GM12878 (cell line): Measurements from ENCODE around the gene ZBTB48. TPM values are rescaled to one million over a fixed set of nuclear protein-coding genes. Genes with fewer than 3 reads are reported as not detected.

Source experiments
- BHLHE40 ChIP-seq, 2 experiments: fragments of 450-650 bp in 1 of 2; IDR thresholded peaks; 2 replicates each; pipeline ENCODE4 v1.6.1; 2011 to 2017; ENCODE audit warnings: low read depth in 2 of 2, borderline replicate concordance in 1 of 2, improper control_type of control experiment in 1 of 2, low read length in 1 of 2, mild to moderate bottlenecking in 1 of 2
- CHD2 ChIP-seq: IDR thresholded peaks from 2 replicates; pipeline ENCODE4 v1.6.1; 2011; ENCODE audit warnings: low read depth, low read length, improper control_type of control experiment, borderline replicate concordance
- FOXM1 ChIP-seq: IDR thresholded peaks from 2 replicates; pipeline ENCODE4 v1.6.1; 2012; ENCODE audit warnings: low read depth, mild to moderate bottlenecking, inconsistent platforms, low read length, moderate library complexity
- GABPA ChIP-seq: IDR thresholded peaks from 2 replicates; pipeline ENCODE4 v1.6.1; 2014; ENCODE audit warnings: antibody characterized with exemption, low read depth, mild to moderate bottlenecking, inconsistent platforms
- GATAD2B ChIP-seq: fragments of 450-650 bp; conservative IDR thresholded peaks from 2 replicates; pipeline ENCODE4 v1.6.1; 2017; ENCODE audit warnings: low read depth, mild to moderate bottlenecking, moderate library complexity
- HDGF ChIP-seq: fragments of 450-650 bp; IDR thresholded peaks from 2 replicates; pipeline ENCODE4 v1.6.1; 2016; ENCODE audit warnings: antibody characterized with exemption
- IKZF1 ChIP-seq: fragments of 450-650 bp; conservative IDR thresholded peaks from 2 replicates; pipeline ENCODE4 v1.6.1; 2017; ENCODE audit warnings: antibody characterized with exemption, mild to moderate bottlenecking
- MAX ChIP-seq: IDR thresholded peaks from 2 replicates; pipeline ENCODE4 v1.6.1; 2012; ENCODE audit warnings: low read depth, low read length, improper control_type of control experiment
- MLLT1 ChIP-seq: fragments of 450-650 bp; IDR thresholded peaks from 2 replicates; pipeline ENCODE4 v1.6.1; 2016; ENCODE audit warnings: mild to moderate bottlenecking
- NKRF ChIP-seq: fragments of 450-650 bp; conservative IDR thresholded peaks from 2 replicates; pipeline ENCODE4 v1.6.1; 2017; ENCODE audit warnings: mild to moderate bottlenecking, moderate library complexity
- NR2C1 ChIP-seq: fragments of 450-650 bp; IDR thresholded peaks from 2 replicates; pipeline ENCODE4 v1.6.1; 2017; ENCODE audit warnings: antibody characterized with exemption, mild to moderate bottlenecking, moderate library complexity
- NR2C2 ChIP-seq: IDR thresholded peaks from 2 replicates; pipeline ENCODE4 v1.6.1; 2011; ENCODE audit warnings: borderline replicate concordance, low read depth; ENCODE audit not compliant: control insufficient read depth, insufficient read length
- POLR2A ChIP-seq: IDR thresholded peaks from 2 replicates; pipeline ENCODE4 v1.6.1; 2011; ENCODE audit warnings: low read depth, mild to moderate bottlenecking, low read length
- POLR2AphosphoS2 ChIP-seq: IDR thresholded peaks from 2 replicates; pipeline ENCODE4 v1.6.1; 2011; ENCODE audit warnings: low read depth, mild to moderate bottlenecking, low read length, improper control_type of control experiment, moderate library complexity
- POU2F2 ChIP-seq: IDR thresholded peaks from 3 replicates; pipeline ENCODE4 v1.6.1; 2011; ENCODE audit warnings: low read depth, mild to moderate bottlenecking, low read length, borderline replicate concordance
- RAD21 ChIP-seq: IDR thresholded peaks from 2 replicates; pipeline ENCODE4 v1.6.1; 2011; ENCODE audit warnings: mild to moderate bottlenecking, low read depth, low read length, moderate library complexity; ENCODE audit not compliant: insufficient read depth
- RUNX3 ChIP-seq: IDR thresholded peaks from 2 replicates; pipeline ENCODE4 v1.6.1; 2012; ENCODE audit warnings: low read length, inconsistent platforms
- SIN3A ChIP-seq: IDR thresholded peaks from 2 replicates; pipeline ENCODE4 v1.6.1; 2012; ENCODE audit warnings: low read depth, low read length, improper control_type of control experiment
- SMAD5 ChIP-seq: IDR thresholded peaks from 2 replicates; pipeline ENCODE4 v1.6.1; 2016; ENCODE audit warnings: antibody characterized with exemption, low read depth
- SP1 ChIP-seq: IDR thresholded peaks from one replicate; pipeline ENCODE4 v1.6.1; 2011; ENCODE audit warnings: low read depth, low read length
- STAT3 ChIP-seq: IDR thresholded peaks from 2 replicates; pipeline ENCODE4 v1.6.1; 2011; ENCODE audit warnings: low read depth, low read length, improper control_type of control experiment
- TAF1 ChIP-seq: IDR thresholded peaks from 2 replicates; pipeline ENCODE4 v1.6.1; 2011; ENCODE audit warnings: mild to moderate bottlenecking, low read depth, low read length, borderline replicate concordance
- TCF12 ChIP-seq: IDR thresholded peaks from 2 replicates; pipeline ENCODE4 v1.6.1; 2011; ENCODE audit warnings: low read depth, mild to moderate bottlenecking, low read length
- ZBTB33 ChIP-seq: fragments of 450-650 bp; IDR thresholded peaks from 2 replicates; pipeline ENCODE4 v1.6.1; 2017; ENCODE audit warnings: mild to moderate bottlenecking
- polyA plus RNA-seq, 11 experiments: library from polyadenylated mRNA; depleted of rRNA in 4 of 11; unstranded in 6 of 11; stranded (reverse) in 5 of 11; fragments of >200 nt; fragmentation: Nextera tagmentation in 4 of 11; fragmentation: Illumina TruSeq in 1 of 11; extraction: Ambion mirVana in 4 of 11; extraction: Trizol in 1 of 11; gene quantifications; 1 replicate in 1 of 11; 2 replicates in 10 of 11; pipeline versions ENCODE4 v1.2.1 to v1.2.3, GENCODE V29; 2011 to 2016; ENCODE audit warnings: inconsistent platforms in 2 of 11, missing spikeins in 2 of 11, low read depth in 1 of 11
- total RNA-seq, 4 experiments: library from RNA; depleted of rRNA in 3 of 4; stranded (reverse); fragments of >200 nt in 3 of 4; fragmentation: Illumina TruSeq in 1 of 4; extraction: Trizol in 1 of 4; gene quantifications; 2 replicates each; pipeline versions ENCODE4 v1.2.1 to v1.2.3, GENCODE V29; 2013 to 2021
- TF ChIP-seq, protein P1 (sequence below): IDR thresholded peaks from 2 replicates; pipeline ENCODE4 v1.6.1; 2012; ENCODE audit warnings: low read depth, low read length, improper control_type of control experiment

The ZBTB48 gene
- total and polyA plus RNA-seq, 10 of the 15 experiments (the other 5 are each of a cell fraction or from before 2014, with no cell fraction given): 1.00 to 25.3 (median 16.7) TPM

DNA sequence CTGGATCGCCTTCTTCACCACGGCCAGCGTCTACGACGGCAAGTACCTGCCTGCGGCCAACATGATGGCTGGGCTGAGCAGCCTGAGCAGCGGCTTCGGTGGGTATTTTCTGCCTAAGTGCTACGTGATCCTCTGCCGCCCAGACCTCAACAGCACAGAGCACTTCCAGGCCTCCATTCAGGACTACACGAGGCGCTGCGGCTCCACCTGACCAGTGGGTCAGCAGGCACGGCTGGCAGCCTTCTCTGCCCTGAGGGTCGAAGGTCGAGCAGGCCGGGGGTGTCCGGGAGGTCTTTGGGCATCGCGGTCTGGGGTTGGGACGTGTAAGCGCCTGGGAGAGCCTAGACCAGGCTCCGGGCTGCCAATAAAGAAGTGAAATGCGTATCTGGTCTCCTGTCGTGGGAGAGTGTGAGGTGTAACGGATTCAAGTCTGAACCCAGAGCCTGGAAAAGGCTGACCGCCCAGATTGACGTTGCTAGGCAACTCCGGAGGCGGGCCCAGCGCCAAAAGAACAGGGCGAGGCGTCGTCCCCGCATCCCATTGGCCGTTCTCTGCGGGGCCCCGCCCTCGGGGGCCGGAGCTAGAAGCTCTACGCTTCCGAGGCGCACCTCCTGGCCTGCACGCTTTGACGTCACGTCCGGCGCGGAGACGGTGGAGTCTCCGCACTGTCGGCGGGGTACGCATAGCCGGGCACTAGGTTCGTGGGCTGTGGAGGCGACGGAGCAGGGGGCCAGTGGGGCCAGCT, at the start of gene ZBTB48 (continued):
- TF ChIP-seq MLLT1 (0 out of 2 replicates have a peak, but pooled peaks have one; percentile 27), POU2F2 (peak; percentile 73; the same call in 2 of the 3 replicates), NR2C1 (peak; percentile 78), SP1 (peak; percentile 79), POLR2A (peak; percentile 99), FOXM1 (no peak), POLR2AphosphoS2 (peak; percentile 96), MAX (0 out of 2 replicates have a peak, but pooled peaks have one; percentile 41), GATAD2B (0 out of 2 replicates have a peak, but pooled peaks have one; percentile 34), ZBTB33 (peak; percentile 68; the same call in 1 of the 2 replicates), TCF12 (0 out of 2 replicates have a peak, but pooled peaks have one; percentile 16), SMAD5 (peak; percentile 58; the same call in 1 of the 2 replicates), CHD2 (peak; percentile 51), STAT3 (no peak), BHLHE40 (IDR thresholded peaks at IDR 0.05; ENCODE audit: borderline replicate concordance in 1 of 2, low read depth in 2 of 2, low read length in 1 of 2) (peak; percentile 68 to 89; a peak in 3 of 4 replicates), HDGF (no peak), NR2C2 (no peak), SIN3A (peak; percentile 28; the same call in 1 of the 2 replicates), NKRF (no peak), IKZF1 (no peak), RUNX3 (no peak), GABPA (peak; percentile 84), TAF1 (peak; percentile 73; the same call in 1 of the 2 replicates), RAD21 (no peak)
- TF ChIP-seq, protein P1, sequence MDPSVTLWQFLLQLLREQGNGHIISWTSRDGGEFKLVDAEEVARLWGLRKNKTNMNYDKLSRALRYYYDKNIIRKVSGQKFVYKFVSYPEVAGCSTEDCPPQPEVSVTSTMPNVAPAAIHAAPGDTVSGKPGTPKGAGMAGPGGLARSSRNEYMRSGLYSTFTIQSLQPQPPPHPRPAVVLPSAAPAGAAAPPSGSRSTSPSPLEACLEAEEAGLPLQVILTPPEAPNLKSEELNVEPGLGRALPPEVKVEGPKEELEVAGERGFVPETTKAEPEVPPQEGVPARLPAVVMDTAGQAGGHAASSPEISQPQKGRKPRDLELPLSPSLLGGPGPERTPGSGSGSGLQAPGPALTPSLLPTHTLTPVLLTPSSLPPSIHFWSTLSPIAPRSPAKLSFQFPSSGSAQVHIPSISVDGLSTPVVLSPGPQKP: peak; percentile 60
